ENCODE results near the gene MRTO4. TPM values are rescaled to one million over a fixed set of nuclear protein-coding genes. Genes with fewer than 3 reads are reported as not detected.

The MRTO4 gene
- 35.8 and 86.9 TPM in 2 replicates for total RNA-seq (2011; cell fraction: chromatin; rRNA removed; ENCODE audit: low replicate concordance)
- 78.7 and 87.1 TPM in 2 replicates for total RNA-seq (2011; cell fraction: nucleolus; rRNA removed)
- 57.9 and 62.8 TPM in 2 replicates for total RNA-seq (2011; cell fraction: nucleoplasm; rRNA removed)
- total RNA-seq (2014; rRNA removed) (150 and 153 TPM in 2 replicates), total RNA-seq (2014; rRNA removed; fragmentation: Illumina TruSeq; extraction: Trizol) (136 and 145 TPM in 2 replicates), total RNA-seq (2015; rRNA removed; fragmentation: Illumina TruSeq; extraction: Trizol) (153 and 154 TPM in 2 replicates), total RNA-seq (2021) (138 and 146 TPM in 2 replicates), polyA plus RNA-seq (2011; rRNA removed) (93.7 and 105 TPM in 2 replicates), polyA plus RNA-seq (2014; fragmentation: Illumina TruSeq; extraction: Trizol) (163 and 173 TPM in 2 replicates), polyA plus RNA-seq (2014; fragmentation: Nextera tagmentation; extraction: Ambion mirVana) (100 to 1,000 TPM in 1 of 2 experiments, 10 to 100 TPM in 1; 62.0 to 146 TPM), polyA plus RNA-seq (2014; rRNA removed) (152 and 153 TPM in 2 replicates), polyA minus RNA-seq (2011; rRNA and poly(A)+ RNA removed) (62.3 and 78.5 TPM in 2 replicates), Bru-seq, nascent RNA (percentile 97 among the genes with signal in this experiment), BruChase-seq, experiment 1, labeled RNA remaining after a 2-hour chase (percentile 95 among the genes with signal in this experiment), BruChase-seq, experiment 2, labeled RNA remaining after a 6-hour chase (percentile 93 among the genes with signal in this experiment)
- polyA plus RNA-seq (2011; cell fraction: cytosol; rRNA removed) = 88.3 and 88.5 TPM in 2 replicates
- 35.1 and 36.8 TPM in 2 replicates for polyA plus RNA-seq (2011; cell fraction: nucleus; rRNA removed)
- 59.9 and 104 TPM in 2 replicates for polyA plus RNA-seq (2012)
- 32.1 and 40.7 TPM in 2 replicates for polyA minus RNA-seq (2011; cell fraction: cytosol; rRNA and poly(A)+ RNA removed)
- 16.2 and 19.4 TPM in 2 replicates for polyA minus RNA-seq (2011; cell fraction: nucleus; rRNA and poly(A)+ RNA removed)
- long read RNA-seq, experiment 1, transcript MRTO4-201 (8 exons, 2,315 nt) = major isoform, 474 of 624 reads
- long read RNA-seq, experiment 1, partial matches to known transcripts = 87 of 624 reads
- long read RNA-seq, experiment 1, other reads (novel, unspliced or antisense) = 59 of 624 reads
- long read RNA-seq, experiment 2, transcript MRTO4-201 (8 exons, 2,315 nt) = major isoform, 135 of 238 reads
- long read RNA-seq, experiment 2, partial matches to known transcripts = 91 of 238 reads
- long read RNA-seq, experiment 2, other reads (novel, unspliced or antisense) = 8 of 238 reads
- long read RNA-seq, experiment 3, transcript MRTO4-201 (8 exons, 2,315 nt) = major isoform, 121 of 141 reads
- long read RNA-seq, experiment 3, partial matches to known transcripts = 12 of 141 reads
- long read RNA-seq, experiment 3, other reads (novel, unspliced or antisense) = 8 of 141 reads

DNA sequence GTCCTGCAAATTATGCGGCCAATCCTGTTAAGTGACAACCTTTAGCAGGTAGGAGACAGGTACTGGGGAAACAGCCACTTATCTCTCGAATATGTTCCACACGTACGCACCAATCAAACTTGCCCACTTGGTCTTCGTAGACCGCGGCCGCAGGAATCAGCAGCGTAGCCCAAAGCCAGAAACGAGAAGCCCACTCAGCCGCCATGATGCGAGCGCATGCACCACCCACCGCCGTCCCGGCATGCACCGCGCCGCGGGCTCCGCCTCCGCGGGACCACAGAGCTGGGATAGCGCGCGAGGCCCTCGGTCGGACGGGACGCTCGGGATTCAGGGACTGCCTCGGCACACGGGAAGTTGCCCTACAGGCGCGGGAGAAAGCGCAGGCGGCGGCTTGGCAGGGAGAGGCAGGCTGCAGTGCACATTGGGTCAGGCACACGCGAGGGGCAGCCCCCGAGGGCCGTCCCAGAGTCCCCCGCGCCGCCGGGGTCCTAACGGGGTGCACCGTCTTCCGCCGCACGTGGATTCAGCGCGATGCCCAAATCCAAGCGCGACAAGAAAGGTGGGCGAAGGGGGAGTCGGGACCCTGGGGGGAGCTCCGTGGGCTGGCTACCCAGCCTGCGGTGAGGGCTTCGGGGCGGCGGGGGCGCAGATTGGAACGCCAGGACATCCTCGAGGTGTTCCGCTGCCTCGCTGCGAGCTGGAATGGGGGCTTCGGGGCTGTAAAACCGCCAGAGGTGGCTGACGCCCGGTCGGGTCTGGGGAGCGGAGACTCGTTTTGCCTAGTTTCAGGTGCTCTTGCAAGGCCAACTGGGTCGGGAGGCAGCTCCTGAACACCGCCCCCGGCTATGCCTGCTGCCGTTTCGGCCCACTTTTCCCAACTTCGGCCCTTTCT, at the start of gene MRTO4, which contains the start of gene EMC1:
MRTO4 (plus strand) TSS at position 501 of the 892 bp plus-strand sequence; CDS start at position 532, 31 bp downstream.
EMC1 (minus strand) TSS at position 220 of the 892 bp plus-strand sequence; CDS start at position 205, 15 bp downstream.
- peak; percentile 93 for ATAC-seq
- H3K4me2 ChIP-seq (ENCODE audit: insufficient read depth, low read length) = peak within 1 kb of the TSS; percentile 98
- peaks cover 98% of the 10 kb centered on the region for H3K79me2 ChIP-seq (ENCODE audit: control insufficient read depth, insufficient read depth, low read length)
- intact Hi-C loops (cut with micrococcal nuclease) (loop anchor here (5.0 kb wide), 3 partner anchors 61 to 401 kb away; partner anchors contain the start of genes AKR7A2 and SLC66A1), in situ Hi-C loops (cut with MboI) (no loop called here)
- ChIA-PET POLR2A (interaction anchor here (0.5 to 3.0 kb wide), 20 partner anchors 10 to 409 kb away, joined by 3 to 37 read pairs (median 4); partner anchors contain the start of genes AKR7A2, ALDH4A1 and SLC66A1), CTCF (ENCODE audit: low intra/inter-chr PET ratio) (no interaction called here)
- peak; percentile 75 for FAIRE-seq
- H3K4me1 ChIP-seq (replicated peaks in 1 of 2; ENCODE audit: control insufficient read depth in 2 of 2, insufficient read depth in 2 of 2, low read length in 2 of 2) = peaks cover 14 to 21% of the 10 kb centered on the region in 2 experiments; a peak in 4 of 5 replicates
- peaks cover 3% of the 10 kb centered on the region; the same call in 1 of the 2 replicates for H4K20me1 ChIP-seq (replicated peaks; ENCODE audit: control insufficient read depth, insufficient read depth, low read length)
- no peaks in the 10 kb centered on the region for H3K9me3 ChIP-seq (replicated peaks; ENCODE audit: control insufficient read depth, insufficient read depth, low read depth, low read length)
- under 1% methylated on average over 79 of the region's 81 CpGs for WGBS (ENCODE audit: insufficient coverage, low coverage, missing lambda C conversion rate)
- no peaks in the 10 kb centered on the region for H3K27me3 ChIP-seq (ENCODE audit: control insufficient read depth in 2 of 2, insufficient read depth in 2 of 2, low read length in 2 of 2)
- H3K9ac ChIP-seq (ENCODE audit: insufficient read depth in 1 of 2, low read depth in 2 of 2, low read length in 2 of 2) = peak within 1 kb of the TSS; percentile 100
- no TSS peak for BruUV-seq (replicated peaks)
- peaks cover 65% of the 10 kb centered on the region for H3K36me3 ChIP-seq (ENCODE audit: control insufficient read depth, insufficient read depth, low read length)
- peak within 1 kb of the TSS; percentile 99 for H3K27ac ChIP-seq (ENCODE audit: extremely low read depth, low read depth, low read length)
- peak within 1 kb of the TSS; percentile 100 for H2AFZ ChIP-seq (ENCODE audit: low read depth, low read length)
- peak; percentile 94 to 95 (median 94) for DNase-seq (ENCODE audit: extremely low read depth in 1 of 4, low spot score in 3 of 4)
- peak within 1 kb of the TSS; percentile 99 for H3K4me3 ChIP-seq
- H3K9me1 ChIP-seq (ENCODE audit: control insufficient read depth, insufficient read depth, low read length) = peaks cover 3% of the 10 kb centered on the region
- TF ChIP-seq, protein P1, sequence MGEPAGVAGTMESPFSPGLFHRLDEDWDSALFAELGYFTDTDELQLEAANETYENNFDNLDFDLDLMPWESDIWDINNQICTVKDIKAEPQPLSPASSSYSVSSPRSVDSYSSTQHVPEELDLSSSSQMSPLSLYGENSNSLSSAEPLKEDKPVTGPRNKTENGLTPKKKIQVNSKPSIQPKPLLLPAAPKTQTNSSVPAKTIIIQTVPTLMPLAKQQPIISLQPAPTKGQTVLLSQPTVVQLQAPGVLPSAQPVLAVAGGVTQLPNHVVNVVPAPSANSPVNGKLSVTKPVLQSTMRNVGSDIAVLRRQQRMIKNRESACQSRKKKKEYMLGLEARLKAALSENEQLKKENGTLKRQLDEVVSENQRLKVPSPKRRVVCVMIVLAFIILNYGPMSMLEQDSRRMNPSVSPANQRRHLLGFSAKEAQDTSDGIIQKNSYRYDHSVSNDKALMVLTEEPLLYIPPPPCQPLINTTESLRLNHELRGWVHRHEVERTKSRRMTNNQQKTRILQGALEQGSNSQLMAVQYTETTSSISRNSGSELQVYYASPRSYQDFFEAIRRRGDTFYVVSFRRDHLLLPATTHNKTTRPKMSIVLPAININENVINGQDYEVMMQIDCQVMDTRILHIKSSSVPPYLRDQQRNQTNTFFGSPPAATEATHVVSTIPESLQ (CRISPR knock-in tag; IDR thresholded peaks at IDR 0.05) = peak; percentile 92
- TF ChIP-seq TAF7 (tag; IDR thresholded peaks at IDR 0.05) (peak; percentile 87), MAZ (CRISPR knock-in tag; conservative IDR thresholded peaks at IDR 0.05 in 1 of 2, IDR thresholded peaks at IDR 0.05 in 1 of 2) (peak; percentile 78 to 89; a peak in 3 of 4 replicates), CCNT2 (IDR thresholded peaks at IDR 0.05; ENCODE audit: borderline replicate concordance, extremely low read depth, insufficient read length, low read depth, low read length) (peak; percentile 85), FOXA1 (IDR thresholded peaks at IDR 0.05; ENCODE audit: borderline replicate concordance) (no peak), HNRNPUL1 (IDR thresholded peaks at IDR 0.05; ENCODE audit: low read length) (no peak)
- TF ChIP-seq, protein P2, sequence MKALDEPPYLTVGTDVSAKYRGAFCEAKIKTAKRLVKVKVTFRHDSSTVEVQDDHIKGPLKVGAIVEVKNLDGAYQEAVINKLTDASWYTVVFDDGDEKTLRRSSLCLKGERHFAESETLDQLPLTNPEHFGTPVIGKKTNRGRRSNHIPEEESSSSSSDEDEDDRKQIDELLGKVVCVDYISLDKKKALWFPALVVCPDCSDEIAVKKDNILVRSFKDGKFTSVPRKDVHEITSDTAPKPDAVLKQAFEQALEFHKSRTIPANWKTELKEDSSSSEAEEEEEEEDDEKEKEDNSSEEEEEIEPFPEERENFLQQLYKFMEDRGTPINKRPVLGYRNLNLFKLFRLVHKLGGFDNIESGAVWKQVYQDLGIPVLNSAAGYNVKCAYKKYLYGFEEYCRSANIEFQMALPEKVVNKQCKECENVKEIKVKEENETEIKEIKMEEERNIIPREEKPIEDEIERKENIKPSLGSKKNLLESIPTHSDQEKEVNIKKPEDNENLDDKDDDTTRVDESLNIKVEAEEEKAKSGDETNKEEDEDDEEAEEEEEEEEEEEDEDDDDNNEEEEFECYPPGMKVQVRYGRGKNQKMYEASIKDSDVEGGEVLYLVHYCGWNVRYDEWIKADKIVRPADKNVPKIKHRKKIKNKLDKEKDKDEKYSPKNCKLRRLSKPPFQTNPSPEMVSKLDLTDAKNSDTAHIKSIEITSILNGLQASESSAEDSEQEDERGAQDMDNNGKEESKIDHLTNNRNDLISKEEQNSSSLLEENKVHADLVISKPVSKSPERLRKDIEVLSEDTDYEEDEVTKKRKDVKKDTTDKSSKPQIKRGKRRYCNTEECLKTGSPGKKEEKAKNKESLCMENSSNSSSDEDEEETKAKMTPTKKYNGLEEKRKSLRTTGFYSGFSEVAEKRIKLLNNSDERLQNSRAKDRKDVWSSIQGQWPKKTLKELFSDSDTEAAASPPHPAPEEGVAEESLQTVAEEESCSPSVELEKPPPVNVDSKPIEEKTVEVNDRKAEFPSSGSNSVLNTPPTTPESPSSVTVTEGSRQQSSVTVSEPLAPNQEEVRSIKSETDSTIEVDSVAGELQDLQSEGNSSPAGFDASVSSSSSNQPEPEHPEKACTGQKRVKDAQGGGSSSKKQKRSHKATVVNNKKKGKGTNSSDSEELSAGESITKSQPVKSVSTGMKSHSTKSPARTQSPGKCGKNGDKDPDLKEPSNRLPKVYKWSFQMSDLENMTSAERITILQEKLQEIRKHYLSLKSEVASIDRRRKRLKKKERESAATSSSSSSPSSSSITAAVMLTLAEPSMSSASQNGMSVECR (CRISPR knock-in tag; IDR thresholded peaks at IDR 0.05) = peak; percentile 95; the same call in 1 of the 2 replicates

Measured in K562 (cell line).